G401.6 (cell line): ENCODE measurements around the gene LZTS2.

Experiments
- FAIRE-seq: peaks from 2 replicates; lab custom pipeline; 2012; peaks lifted over from hg19 to GRCh38; lab: Jason Lieb, UNC

LZTS2 gene

GRCh38 chr10:100978121-100978900 lies 21.3 kb upstream of the LZTS2 start:
- no peak for FAIRE-seq

GRCh38 chr10:100978901-100979195 lies 20.8 kb upstream of the LZTS2 start:
- FAIRE-seq, result no peak

- no peak for FAIRE-seq
Observed at GRCh38 chr10:100979791-100980272, 19.8 kb upstream of the LZTS2 start.

- no peak for FAIRE-seq
Observed at GRCh38 chr10:100980311-100980710, 19.3 kb upstream of the LZTS2 start.

- no peak for FAIRE-seq
Observed at GRCh38 chr10:100980711-100981110, 18.9 kb upstream of the LZTS2 start.

GRCh38 chr10:100981178-100981772 lies 18.3 kb upstream of the LZTS2 start:
- FAIRE-seq, result no peak

GRCh38 chr10:100982916-100983830 lies 16.4 kb upstream of the LZTS2 start:
- FAIRE-seq, result no peak

GRCh38 chr10:100983868-100984671 lies 15.5 kb upstream of the LZTS2 start:
- FAIRE-seq, result no peak

- no peak for FAIRE-seq
Observed at GRCh38 chr10:100984672-100985177, 14.9 kb upstream of the LZTS2 start.

GRCh38 chr10:100985336-100985735 lies 14.3 kb upstream of the LZTS2 start:
- no peak for FAIRE-seq

GRCh38 chr10:100986623-100986951 lies 13.0 kb upstream of the LZTS2 start:
- FAIRE-seq, result no peak

GRCh38 chr10:100986952-100987684 lies 12.5 kb upstream of the LZTS2 start, which contains the start of the genes MRPL43 and TWNK:
Gene MRPL43, minus strand, starts transcription at chr10:100987497. Its CDS starts 54 bp downstream, at chr10:100987443.
Gene TWNK, plus strand, starts transcription at chr10:100987543. Its CDS starts 668 bp downstream, at chr10:100988211.
- FAIRE-seq, result peak; percentile 34

GRCh38 chr10:100987685-100988049 lies 11.9 kb upstream of the LZTS2 start:
- FAIRE-seq, result no peak

- FAIRE-seq, result no peak
Observed at GRCh38 chr10:100988166-100988565, 11.4 kb upstream of the LZTS2 start.

- no peak for FAIRE-seq
Observed at GRCh38 chr10:100989088-100989487, 10.5 kb upstream of the LZTS2 start.

- peak; percentile 90 for FAIRE-seq
Observed at GRCh38 chr10:100993986-100994708, 5.5 kb upstream of the LZTS2 start.

GRCh38 chr10:100995181-100995580 lies 4.4 kb upstream of the LZTS2 start:
- no peak for FAIRE-seq

GRCh38 chr10:100996678-100997359 lies 2.8 kb upstream of the LZTS2 start:
- no peak for FAIRE-seq

- peak; percentile 46 for FAIRE-seq
Observed at GRCh38 chr10:100997360-100998182, 2.0 kb upstream of the LZTS2 start.
